Neuronal stem cell (in vitro differentiated cells): ENCODE data around the gene FFAR1.
"Not testable (repeated sequence)": the region's sequence is repeated elsewhere in the genome, so short reads cannot be mapped to it uniquely, and the experiment has no call there.

Source experiments
- DNase-seq: peaks from one replicate; pipeline ENCODE4 v3.0.0-alpha.2; 2013; ENCODE audit warnings: low spot score
- H2AFZ ChIP-seq: one replicate; pipeline ENCODE4 v1.6.1; 2013; ENCODE audit warnings: mild to moderate bottlenecking, low read length, inconsistent platforms
- H2AK5ac ChIP-seq: 2 replicates; pipeline ENCODE4 v1.6.1; 2013; ENCODE audit warnings: low read depth, mild to moderate bottlenecking, inconsistent platforms, low read length, moderate library complexity, mixed read lengths
- H2BK120ac ChIP-seq: 2 replicates; pipeline ENCODE4 v1.6.1; 2013; ENCODE audit warnings: low read depth, mild to moderate bottlenecking, inconsistent platforms, low read length, moderate library complexity, mixed read lengths
- H2BK12ac ChIP-seq: one replicate; pipeline ENCODE4 v1.6.1; 2013; ENCODE audit warnings: low read length, inconsistent platforms
- H2BK15ac ChIP-seq: 2 replicates; pipeline ENCODE4 v1.6.1; 2013; ENCODE audit warnings: mild to moderate bottlenecking, low read length, inconsistent platforms, mixed read lengths
- H2BK5ac ChIP-seq: one replicate; pipeline ENCODE4 v1.6.1; 2013; ENCODE audit warnings: inconsistent platforms, mild to moderate bottlenecking, low read length, moderate library complexity
- H3K14ac ChIP-seq: one replicate; pipeline ENCODE4 v1.6.1; 2013; ENCODE audit warnings: low read length, inconsistent platforms
- H3K18ac ChIP-seq: 2 replicates; pipeline ENCODE4 v1.6.1; 2013; ENCODE audit warnings: low read length, inconsistent platforms
- H3K23ac ChIP-seq: 2 replicates; pipeline ENCODE4 v1.6.1; 2013; ENCODE audit warnings: low read depth, mild to moderate bottlenecking, mixed read lengths, low read length, inconsistent platforms; ENCODE audit not compliant: poor library complexity
- H3K27ac ChIP-seq: replicated peaks from 3 replicates; pipeline ENCODE4 v1.5.1; 2013; ENCODE audit warnings: low read length, inconsistent platforms
- H3K27me3 ChIP-seq, 3 experiments: 2 replicates each; pipeline ENCODE4 v1.6.1; 2013; ENCODE audit warnings: low read length in 3 of 3, mild to moderate bottlenecking in 2 of 3, inconsistent platforms in 1 of 3, low read depth in 1 of 3, mixed read lengths in 1 of 3, moderate library complexity in 1 of 3; ENCODE audit not compliant: control insufficient read depth in 3 of 3, insufficient read depth in 3 of 3
- H3K36me3 ChIP-seq, 2 donors: replicated peaks in 1 of 2; 2 replicates each; pipeline ENCODE4 v1.6.1; 2013; ENCODE audit warnings: low read length in 2 of 2; ENCODE audit not compliant: control insufficient read depth in 2 of 2, insufficient read depth in 2 of 2
- H3K4ac ChIP-seq: 2 replicates; pipeline ENCODE4 v1.6.1; 2013; ENCODE audit warnings: inconsistent platforms, mild to moderate bottlenecking, low read length, moderate library complexity
- H3K4me1 ChIP-seq, 2 donors: 1 replicate in 1 of 2; 2 replicates in 1 of 2; pipeline ENCODE4 v1.6.1; 2013; ENCODE audit warnings: low read length in 2 of 2, low read depth in 1 of 2; ENCODE audit not compliant: control insufficient read depth in 2 of 2, insufficient read depth in 1 of 2
- H3K4me2 ChIP-seq: one replicate; pipeline ENCODE4 v1.6.1; 2013; ENCODE audit warnings: mild to moderate bottlenecking, low read length, inconsistent platforms; ENCODE audit not compliant: insufficient read depth, poor library complexity, severe bottlenecking
- H3K4me3 ChIP-seq, 2 donors: 2 replicates each; pipeline ENCODE4 v1.5.1; 2013; ENCODE audit warnings: low read length in 2 of 2, mild to moderate bottlenecking in 2 of 2, inconsistent platforms in 1 of 2, moderate library complexity in 1 of 2
- H3K79me1 ChIP-seq: one replicate; pipeline ENCODE4 v1.6.1; 2013; ENCODE audit warnings: low read depth, mild to moderate bottlenecking, inconsistent platforms, low read length, moderate library complexity
- H3K9ac ChIP-seq: one replicate; pipeline ENCODE4 v1.6.1; 2013; ENCODE audit warnings: mild to moderate bottlenecking, low read depth, low read length, inconsistent platforms; ENCODE audit not compliant: poor library complexity
- H3K9me3 ChIP-seq, 2 donors: replicated peaks in 1 of 2; 2 replicates each; pipeline versions ENCODE3 to v1.6.1; 2013; ENCODE audit warnings: low read length in 2 of 2, mild to moderate bottlenecking in 2 of 2, inconsistent platforms in 1 of 2, low read depth in 1 of 2, mixed read lengths in 1 of 2, moderate library complexity in 1 of 2; ENCODE audit not compliant: control insufficient read depth in 2 of 2, insufficient read depth in 1 of 2
- H4K8ac ChIP-seq: one replicate; pipeline ENCODE4 v1.6.1; 2013; ENCODE audit warnings: low read depth, mild to moderate bottlenecking, inconsistent platforms, low read length, moderate library complexity
- H4K91ac ChIP-seq: one replicate; pipeline ENCODE4 v1.6.1; 2013; ENCODE audit warnings: low read length, low read depth, mild to moderate bottlenecking, inconsistent platforms; ENCODE audit not compliant: poor library complexity
- WGBS, 2 donors: extraction: QIAGEN DNeasy Blood & Tissue Kit; methylation state at CpG; one replicate each; pipeline ENCODE4 v1.1.7; 2013; ENCODE audit warnings: missing lambda C conversion rate in 2 of 2, mixed read lengths in 1 of 2; ENCODE audit not compliant: insufficient read length in 2 of 2, insufficient replicate concordance in 1 of 2; ENCODE audit errors: extremely low coverage in 2 of 2; 5-methylcytosine and 5-hydroxymethylcytosine counted together

FFAR1 gene

GRCh38 chr19:35378356-35378755 lies 30.7 kb downstream of the FFAR1 start:
- Histone ChIP-seq H4K8ac (no peak overlapping the region), H3K23ac (no peak overlapping the region)

GRCh38 chr19:35379545-35379944 lies 31.8 kb downstream of the FFAR1 start:
- H2BK5ac ChIP-seq, H3K9ac ChIP-seq, H2AK5ac ChIP-seq, H3K14ac ChIP-seq, H3K4me3 ChIP-seq, H3K4me2 ChIP-seq, H2AFZ ChIP-seq, H3K36me3 ChIP-seq, H3K79me1 ChIP-seq, H2BK12ac ChIP-seq, H2BK15ac ChIP-seq, H3K23ac ChIP-seq, H3K4ac ChIP-seq, H3K18ac ChIP-seq, H3K4me1 ChIP-seq, H3K27ac ChIP-seq, H2BK120ac ChIP-seq, DNase-seq, H4K8ac ChIP-seq, H3K9me3 ChIP-seq, H3K27me3 ChIP-seq, H4K91ac ChIP-seq: not testable (repeated sequence)
- WGBS, 2 donors: no CpG with 5 or more reads among the region's 5 CpGs

More at GRCh38 chr19:35378356-35378755, 30.7 kb downstream of the FFAR1 start:
- Histone ChIP-seq H2BK5ac (no peak overlapping the region), H3K79me1 (no peaks in the 10 kb centered on the region), H3K9me3 (peaks cover 0 to 2% of the 10 kb centered on the region in 2 donors), H2AFZ (no peak overlapping the region), H3K4me1 (no peaks in the 10 kb centered on the region), H2AK5ac (no peak overlapping the region), H3K18ac (no peak overlapping the region), H3K4ac (no peak overlapping the region), H4K91ac (no peak overlapping the region), H2BK12ac (no peak overlapping the region), H3K36me3 (no peaks in the 10 kb centered on the region), H3K27me3 (no peaks in the 10 kb centered on the region), H2BK15ac (no peak overlapping the region), H3K4me2 (no peak overlapping the region), H3K4me3 (no peak overlapping the region), H2BK120ac (no peak overlapping the region), H3K27ac (no peak overlapping the region), H3K9ac (no peak overlapping the region), H3K14ac (no peak overlapping the region)
- DNase-seq: no peak
- WGBS, 2 donors: no CpG with 5 or more reads among the region's 3 CpGs

- no peak for DNase-seq
- no peak overlapping the region for H3K27ac ChIP-seq
- H3K9me3 ChIP-seq: peaks cover 0 to 2% of the 10 kb centered on the region in 2 donors
- H2BK12ac ChIP-seq: no peak overlapping the region
- H2BK15ac ChIP-seq: no peak overlapping the region
- no peak overlapping the region for H2BK120ac ChIP-seq
- no peak overlapping the region for H2AK5ac ChIP-seq
- no CpG with 5 or more reads among the region's 1 CpG for WGBS, 2 donors
- no peaks in the 10 kb centered on the region for H3K36me3 ChIP-seq
- H3K4me3 ChIP-seq: no peak overlapping the region
- H3K4me2 ChIP-seq: no peak overlapping the region
- no peak overlapping the region for H3K18ac ChIP-seq
- no peak overlapping the region for H3K9ac ChIP-seq
- H2BK5ac ChIP-seq: no peak overlapping the region
- H3K14ac ChIP-seq: no peak overlapping the region
- H3K23ac ChIP-seq: no peak overlapping the region
- no peaks in the 10 kb centered on the region for H3K27me3 ChIP-seq
- H4K91ac ChIP-seq: no peak overlapping the region
- H3K4ac ChIP-seq: no peak overlapping the region
- H3K79me1 ChIP-seq: no peaks in the 10 kb centered on the region
- H3K4me1 ChIP-seq: no peaks in the 10 kb centered on the region
- H2AFZ ChIP-seq: no peak overlapping the region
- H4K8ac ChIP-seq: no peak overlapping the region
Observed at GRCh38 chr19:35379992-35380391, 32.3 kb downstream of the FFAR1 start.

GRCh38 chr19:35380450-35381124 lies 32.9 kb downstream of the FFAR1 start:
- no peak overlapping the region for H3K23ac ChIP-seq
- H2AK5ac ChIP-seq: no peak overlapping the region
- no peaks in the 10 kb centered on the region for H3K27me3 ChIP-seq
- H3K4me3 ChIP-seq: no peak overlapping the region
- no peak overlapping the region for H2BK15ac ChIP-seq
- H3K4me1 ChIP-seq: no peaks in the 10 kb centered on the region
- no peak overlapping the region for H2BK12ac ChIP-seq
- H2BK120ac ChIP-seq: no peak overlapping the region
- H3K9ac ChIP-seq: no peak overlapping the region
- H3K36me3 ChIP-seq: no peaks in the 10 kb centered on the region
- H3K4me2 ChIP-seq: no peak overlapping the region
- peaks cover under 1 to 2% of the 10 kb centered on the region in 2 donors for H3K9me3 ChIP-seq
- no peaks in the 10 kb centered on the region for H3K79me1 ChIP-seq
- no peak for DNase-seq
- H3K4ac ChIP-seq: no peak overlapping the region
- no peak overlapping the region for H3K14ac ChIP-seq
- no peak overlapping the region for H3K18ac ChIP-seq
- no peak overlapping the region for H4K8ac ChIP-seq
- H2BK5ac ChIP-seq: no peak overlapping the region
- no peak overlapping the region for H3K27ac ChIP-seq
- H4K91ac ChIP-seq: no peak overlapping the region
- no CpG with 5 or more reads among the region's 9 CpGs for whole genome bisulfite sequencing, 2 donors
- no peak overlapping the region for H2AFZ ChIP-seq
